Measurements from ENCODE around the gene CPAMD8.
A peak's percentile ranks its signal among the peaks of the same experiment; 100 is the strongest.
"Not testable (repeated sequence)": the region's sequence is repeated elsewhere in the genome, so short reads cannot be mapped to it uniquely, and the experiment has no call there.

The CPAMD8 gene

GRCh38 chr19:16977306-16977705 is 49.3 kb downstream of the CPAMD8 start:
- DNase-seq (ENCODE audit: extremely low read depth, low read depth), result no peak
- no peak for TF ChIP-seq CTCF (IDR thresholded peaks at IDR 0.05; ENCODE audit: low read depth, low read length)

GRCh38 chr19:16976446-16976845 is 50.2 kb downstream of the CPAMD8 start:
- no peak for TF ChIP-seq CTCF (IDR thresholded peaks at IDR 0.05; ENCODE audit: low read depth, low read length)

GRCh38 chr19:16970821-16971220 is 55.8 kb downstream of the CPAMD8 start:
- no peak for DNase-seq (ENCODE audit: extremely low read depth, low read depth)
- no peak for TF ChIP-seq CTCF (IDR thresholded peaks at IDR 0.05; ENCODE audit: low read depth, low read length)

More at GRCh38 chr19:16976446-16976845, 50.2 kb downstream of the CPAMD8 start:
- DNase-seq (ENCODE audit: extremely low read depth, low read depth), result no peak

GRCh38 chr19:16969135-16969534 is 57.5 kb downstream of the CPAMD8 start:
- DNase-seq (ENCODE audit: extremely low read depth, low read depth), result no peak
- no peak for TF ChIP-seq CTCF (IDR thresholded peaks at IDR 0.05; ENCODE audit: low read depth, low read length)

GRCh38 chr19:16960996-16961822 is 65.4 kb downstream of the CPAMD8 start:
- DNase-seq (ENCODE audit: extremely low read depth, low read depth), result not testable (repeated sequence)

GRCh38 chr19:16958277-16958676 is 68.3 kb downstream of the CPAMD8 start:
- DNase-seq (ENCODE audit: extremely low read depth, low read depth), result not testable (repeated sequence)

- no peak for TF ChIP-seq CTCF (IDR thresholded peaks at IDR 0.05; ENCODE audit: low read depth, low read length)
- no peak for DNase-seq (ENCODE audit: extremely low read depth, low read depth)
These were observed 68.8 kb downstream of the CPAMD8 start for GRCh38 chr19:16957855-16958254.

GRCh38 chr19:16957151-16957701 is 69.4 kb downstream of the CPAMD8 start:
- DNase-seq (ENCODE audit: extremely low read depth, low read depth), result peak; percentile 4
- no peak for TF ChIP-seq CTCF (IDR thresholded peaks at IDR 0.05; ENCODE audit: low read depth, low read length)
